ENCODE results near the gene DNHD1.

DNHD1 gene

GRCh38 chr11:6530848-6531247 is 33.8 kb downstream of the DNHD1 start:
- in situ Hi-C loops (cut with MboI; ENCODE audit: low sequenced_read_pairs): no loop called here

- in situ Hi-C loops (cut with MboI; ENCODE audit: low sequenced_read_pairs): no loop called here
Observed at GRCh38 chr11:6531267-6531752, 34.2 kb downstream of the DNHD1 start.

DNA sequence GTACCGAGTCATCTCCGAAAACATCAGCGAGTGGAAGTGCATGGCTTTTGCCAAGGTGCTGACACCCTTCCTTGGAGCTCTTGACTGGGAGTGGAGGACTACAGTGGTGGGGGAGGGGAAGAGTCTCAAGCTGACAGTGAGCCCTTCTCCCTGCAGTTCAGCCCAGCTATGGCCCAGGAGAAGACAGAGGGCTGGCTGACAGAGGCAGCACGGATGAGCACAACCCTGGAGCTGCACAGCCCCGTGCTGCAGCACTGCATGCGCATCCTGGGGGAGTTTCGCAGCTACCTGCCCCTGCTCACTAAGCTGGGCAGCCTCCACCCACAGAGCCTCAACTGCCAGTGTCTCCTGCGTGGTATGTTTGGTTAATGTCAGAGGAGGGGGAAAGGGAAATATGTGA is 41.4 kb downstream of the DNHD1 start:
- in situ Hi-C loops (cut with MboI; ENCODE audit: low sequenced_read_pairs): no loop called here

- in situ Hi-C loops (cut with MboI; ENCODE audit: low sequenced_read_pairs): no loop called here
Observed at GRCh38 chr11:6538945-6539344, 41.9 kb downstream of the DNHD1 start.

GRCh38 chr11:6539748-6540268 is 42.7 kb downstream of the DNHD1 start:
- in situ Hi-C loops (cut with MboI; ENCODE audit: low sequenced_read_pairs): no loop called here

- in situ Hi-C loops (cut with MboI; ENCODE audit: low sequenced_read_pairs): no loop called here
Observed at GRCh38 chr11:6541356-6541755, 44.3 kb downstream of the DNHD1 start.

GRCh38 chr11:6542727-6543126 is 45.6 kb downstream of the DNHD1 start:
- in situ Hi-C loops (cut with MboI; ENCODE audit: low sequenced_read_pairs): no loop called here

- in situ Hi-C loops (cut with MboI; ENCODE audit: low sequenced_read_pairs): no loop called here
Observed at GRCh38 chr11:6544921-6545850, 48.1 kb downstream of the DNHD1 start.

DNA sequence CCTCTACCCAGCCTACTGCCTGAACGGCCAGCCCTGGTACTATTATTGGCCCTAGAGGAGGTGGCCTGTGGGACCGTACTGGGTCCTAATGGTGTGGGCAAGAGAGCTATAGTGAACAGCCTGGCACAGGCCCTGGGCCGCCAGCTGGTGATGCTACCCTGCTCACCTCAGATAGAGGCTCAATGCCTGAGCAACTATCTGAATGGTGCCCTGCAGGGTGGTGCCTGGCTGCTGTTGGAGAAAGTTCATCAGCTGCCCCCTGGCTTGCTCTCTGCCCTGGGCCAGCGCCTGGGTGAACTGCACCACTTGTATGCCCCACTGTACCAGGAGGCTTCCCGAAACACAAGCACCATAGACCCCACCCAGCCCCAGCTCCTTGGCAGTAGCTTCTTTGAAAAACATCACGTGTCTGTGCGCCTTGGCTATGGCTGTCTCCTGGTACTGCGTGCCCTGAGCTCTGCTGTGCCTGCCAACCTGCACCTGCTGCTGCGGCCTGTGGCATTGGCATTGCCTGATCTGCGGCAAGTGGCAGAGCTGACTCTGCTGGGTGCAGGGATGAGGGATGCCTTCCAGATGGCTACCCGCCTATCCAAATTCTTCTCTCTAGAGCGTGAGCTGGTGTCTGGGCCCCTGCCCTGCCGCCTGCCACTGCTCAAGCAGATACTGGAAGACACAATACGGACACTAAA is 49.0 kb downstream of the DNHD1 start:
- in situ Hi-C loops (cut with MboI; ENCODE audit: low sequenced_read_pairs): no loop called here

DNA sequence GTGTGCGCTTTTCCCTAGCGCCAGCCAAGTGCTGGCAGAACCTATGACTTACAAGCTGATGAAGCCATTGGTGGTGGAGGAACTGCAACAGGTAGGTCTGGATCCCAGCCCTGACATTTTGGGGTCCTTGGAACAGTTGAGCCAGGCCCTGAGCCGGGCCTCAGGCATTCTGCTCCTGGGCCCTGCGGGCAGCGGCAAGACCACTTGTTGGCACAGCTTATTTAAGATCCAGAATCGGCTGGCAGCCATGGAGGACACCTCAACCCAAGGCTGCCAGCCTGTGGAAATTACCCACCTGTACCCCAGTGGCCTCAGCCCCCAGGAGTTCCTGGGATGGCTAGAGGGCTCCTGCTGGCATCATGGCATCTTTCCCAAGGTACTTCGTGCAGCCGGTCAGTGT is 49.7 kb downstream of the DNHD1 start:
- in situ Hi-C loops (cut with MboI; ENCODE audit: low sequenced_read_pairs): no loop called here

DNA sequence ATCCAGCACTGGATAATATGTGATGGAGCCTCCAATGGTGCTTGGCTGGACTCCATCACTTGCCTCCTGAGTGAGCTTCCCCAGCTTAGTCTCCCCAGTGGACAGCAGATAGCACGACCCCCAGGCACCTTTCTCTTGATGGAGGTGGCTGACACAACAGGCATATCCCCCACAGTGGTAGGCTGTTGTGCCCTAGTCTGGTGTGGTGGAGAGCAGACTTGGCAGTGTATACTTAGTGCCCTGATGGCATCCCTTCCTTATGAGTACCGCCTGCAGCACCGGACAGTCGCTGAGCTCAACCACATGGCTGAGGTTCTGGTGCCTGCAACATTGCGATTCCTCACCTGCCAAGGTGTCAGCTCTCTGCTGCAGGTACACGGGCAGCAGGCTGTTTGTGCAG is 50.1 kb downstream of the DNHD1 start:
- in situ Hi-C loops (cut with MboI; ENCODE audit: low sequenced_read_pairs): no loop called here

DNA sequence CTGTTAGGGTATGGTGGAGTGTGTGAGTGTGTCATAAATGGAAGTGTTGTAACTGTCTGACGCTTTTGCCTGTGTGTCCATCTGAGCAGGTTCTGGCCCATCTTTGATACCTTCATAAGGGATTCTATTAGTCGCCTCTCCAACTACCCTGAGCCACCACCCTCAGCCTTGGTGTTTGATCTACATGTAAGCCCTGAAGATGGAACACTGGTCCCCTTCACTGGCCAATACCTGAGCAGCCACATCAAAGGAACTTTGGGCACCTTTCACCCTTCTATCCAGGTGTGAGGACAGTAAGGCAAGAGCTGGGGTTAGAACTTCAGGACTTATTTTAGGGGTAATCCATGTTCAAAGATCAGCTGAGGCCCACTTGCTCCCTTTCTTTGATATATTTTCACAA is 51.0 kb downstream of the DNHD1 start:
- in situ Hi-C loops (cut with MboI; ENCODE audit: low sequenced_read_pairs): no loop called here

DNA sequence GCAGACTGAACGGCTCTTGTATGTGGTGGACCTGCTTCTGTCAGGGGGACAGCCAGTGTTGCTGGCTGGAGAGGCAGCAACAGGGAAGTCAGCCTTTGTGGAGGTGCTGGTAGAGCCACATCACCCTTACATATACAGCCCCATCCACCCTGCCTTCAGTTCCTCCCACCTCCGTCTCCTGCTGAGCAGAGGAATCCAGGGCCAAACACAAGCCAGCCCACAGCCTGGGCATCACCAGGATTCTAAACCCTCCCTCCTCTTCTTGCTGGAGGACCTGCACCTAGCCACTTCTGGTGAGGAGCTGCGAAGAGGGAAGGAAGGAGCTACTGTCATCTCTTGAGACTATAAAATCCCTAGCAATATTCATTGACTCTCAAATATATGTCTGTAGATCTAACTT is 51.6 kb downstream of the DNHD1 start:
- in situ Hi-C loops (cut with MboI; ENCODE audit: low sequenced_read_pairs): no loop called here

- in situ Hi-C loops (cut with MboI; ENCODE audit: low sequenced_read_pairs): no loop called here
Observed at GRCh38 chr11:6553634-6554033, 56.6 kb downstream of the DNHD1 start.

- in situ Hi-C loops (cut with MboI; ENCODE audit: low sequenced_read_pairs): no loop called here
Observed at GRCh38 chr11:6554828-6555706, 58.0 kb downstream of the DNHD1 start.

GRCh38 chr11:6556139-6556949 is 59.3 kb downstream of the DNHD1 start:
- in situ Hi-C loops (cut with MboI; ENCODE audit: low sequenced_read_pairs): no loop called here

DNA sequence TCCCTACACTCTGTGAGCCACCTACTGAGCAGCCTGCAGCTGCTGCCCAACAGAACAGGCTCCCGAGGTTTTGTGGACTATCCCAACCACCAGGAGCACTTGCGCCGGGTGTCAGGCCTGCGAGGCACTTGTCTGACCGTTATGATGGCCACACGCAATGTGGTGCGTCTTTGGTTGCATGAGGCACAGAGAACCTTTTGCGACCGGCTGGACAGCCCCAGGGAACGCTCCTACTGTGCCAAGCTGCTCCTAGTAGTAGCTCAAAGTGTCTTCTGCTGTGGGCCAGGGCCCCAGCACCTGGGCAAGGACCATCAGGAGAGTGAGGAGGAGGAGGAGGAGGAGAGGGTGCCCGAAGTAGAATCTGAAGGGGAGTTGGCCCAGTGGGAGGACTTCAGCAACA is 60.0 kb downstream of the DNHD1 start:
- in situ Hi-C loops (cut with MboI; ENCODE audit: low sequenced_read_pairs): no loop called here

- in situ Hi-C loops (cut with MboI; ENCODE audit: low sequenced_read_pairs): no loop called here
Observed at GRCh38 chr11:6557761-6558674, 60.9 kb downstream of the DNHD1 start.

DNA sequence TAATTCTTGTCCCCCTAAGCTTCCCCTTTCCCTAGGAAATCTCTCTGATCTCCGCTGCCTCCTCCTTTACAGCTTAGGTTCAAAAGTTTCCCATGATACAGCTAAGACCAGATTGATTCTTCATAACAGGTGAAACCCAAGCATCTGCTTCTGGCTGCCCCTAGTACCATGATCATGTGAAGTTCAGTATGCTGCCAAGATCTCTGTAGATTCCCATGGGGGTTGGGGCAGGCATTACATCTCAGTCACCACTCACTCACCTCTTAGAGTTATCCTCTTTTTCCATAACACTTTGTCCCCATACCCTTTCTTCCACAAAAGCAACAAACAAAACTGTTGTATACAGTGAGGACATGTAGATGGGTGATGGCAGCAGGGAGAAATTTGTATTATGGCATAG is 62.3 kb downstream of the DNHD1 start:
- in situ Hi-C loops (cut with MboI; ENCODE audit: low sequenced_read_pairs): no loop called here
